ENCODE data around the gene C19orf38.

DNA sequence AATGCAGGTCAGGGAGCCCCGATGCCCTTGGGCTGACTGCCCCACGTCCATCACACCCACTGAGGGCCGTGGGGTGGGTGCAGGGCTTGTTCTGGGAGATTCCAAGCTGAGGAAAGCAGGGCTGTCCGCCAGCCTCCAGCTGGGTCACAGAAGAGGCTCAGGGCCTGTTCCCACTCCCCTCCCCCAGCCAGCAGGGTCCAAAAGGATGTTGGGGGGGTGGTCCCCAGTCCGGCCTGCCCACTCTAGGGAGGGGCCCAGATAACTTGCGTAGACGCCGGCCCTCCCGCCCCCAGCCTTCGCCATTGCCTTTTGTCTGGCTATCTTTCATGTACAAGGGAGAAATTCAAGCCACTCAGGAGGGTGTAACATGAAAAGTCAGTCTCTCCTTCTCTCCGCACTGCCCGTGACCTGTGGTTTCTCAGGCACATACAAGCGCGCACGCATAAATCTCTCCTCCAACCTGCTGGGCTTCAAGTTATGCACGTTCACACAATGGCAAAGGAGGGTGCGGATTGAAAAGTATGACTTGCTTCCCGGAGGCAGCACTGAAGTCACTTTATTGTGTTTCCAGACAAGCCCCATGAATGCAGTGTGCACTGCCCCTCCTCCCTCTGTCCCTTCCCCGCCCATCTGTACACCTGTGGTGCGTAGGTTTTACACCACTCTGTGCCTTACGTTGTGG lies 43.3 kb downstream of the C19orf38 start:
- TF ChIP-seq, protein P1, sequence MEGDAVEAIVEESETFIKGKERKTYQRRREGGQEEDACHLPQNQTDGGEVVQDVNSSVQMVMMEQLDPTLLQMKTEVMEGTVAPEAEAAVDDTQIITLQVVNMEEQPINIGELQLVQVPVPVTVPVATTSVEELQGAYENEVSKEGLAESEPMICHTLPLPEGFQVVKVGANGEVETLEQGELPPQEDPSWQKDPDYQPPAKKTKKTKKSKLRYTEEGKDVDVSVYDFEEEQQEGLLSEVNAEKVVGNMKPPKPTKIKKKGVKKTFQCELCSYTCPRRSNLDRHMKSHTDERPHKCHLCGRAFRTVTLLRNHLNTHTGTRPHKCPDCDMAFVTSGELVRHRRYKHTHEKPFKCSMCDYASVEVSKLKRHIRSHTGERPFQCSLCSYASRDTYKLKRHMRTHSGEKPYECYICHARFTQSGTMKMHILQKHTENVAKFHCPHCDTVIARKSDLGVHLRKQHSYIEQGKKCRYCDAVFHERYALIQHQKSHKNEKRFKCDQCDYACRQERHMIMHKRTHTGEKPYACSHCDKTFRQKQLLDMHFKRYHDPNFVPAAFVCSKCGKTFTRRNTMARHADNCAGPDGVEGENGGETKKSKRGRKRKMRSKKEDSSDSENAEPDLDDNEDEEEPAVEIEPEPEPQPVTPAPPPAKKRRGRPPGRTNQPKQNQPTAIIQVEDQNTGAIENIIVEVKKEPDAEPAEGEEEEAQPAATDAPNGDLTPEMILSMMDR (conservative IDR thresholded peaks at IDR 0.05; ENCODE audit: low read length), result no peak
- no peak for TF ChIP-seq EZH2phosphoT487 (IDR thresholded peaks at IDR 0.05; ENCODE audit: borderline replicate concordance, low read depth, low read length)

Data from OCI-LY7 (cell line).